Neural progenitor cell (in vitro differentiated cells): Measurements from ENCODE around the gene JADE3. TPM values are rescaled to one million over a fixed set of nuclear protein-coding genes. Genes with fewer than 3 reads are reported as not detected.

Source experiments
- DNase-seq: peaks from one replicate; pipeline ENCODE4 v3.0.0-alpha.2; 2016; ENCODE audit warnings: low spot score
- H2AFZ ChIP-seq: fragments of 200-600 bp; sonication (generic); replicated peaks from 2 replicates; pipeline ENCODE4 v1.6.1; 2016; ENCODE audit warnings: antibody characterized with exemption
- H3F3A ChIP-seq: fragments of 200-600 bp; sonication (generic); 2 replicates; pipeline ENCODE4 v1.6.1; 2016; ENCODE audit warnings: antibody characterized with exemption, low read depth
- H3K27ac ChIP-seq: fragments of 200-600 bp; sonication (generic); 2 replicates; pipeline ENCODE4 v1.5.1; 2016; ENCODE audit warnings: mild to moderate bottlenecking
- H3K27me3 ChIP-seq: fragments of 200-600 bp; sonication (generic); 2 replicates; pipeline ENCODE4 v1.6.1; 2016; ENCODE audit warnings: mild to moderate bottlenecking, moderate library complexity
- H3K36me3 ChIP-seq: fragments of 200-600 bp; sonication (generic); 2 replicates; pipeline ENCODE4 v1.5.1; 2016
- H3K4me1 ChIP-seq: fragments of 200-600 bp; sonication (generic); 2 replicates; pipeline ENCODE4 v1.6.1; 2016; ENCODE audit warnings: mixed run types
- H3K4me2 ChIP-seq: fragments of 200-600 bp; sonication (generic); 2 replicates; pipeline ENCODE4 v1.6.1; 2016
- H3K4me3 ChIP-seq: fragments of 200-600 bp; sonication (generic); 2 replicates; pipeline ENCODE4 v1.5.1; 2016
- H3K79me2 ChIP-seq: fragments of 200-600 bp; sonication (generic); 2 replicates; pipeline ENCODE4 v1.6.1; 2016; ENCODE audit warnings: low read depth
- H3K9ac ChIP-seq: fragments of 200-600 bp; sonication (generic); 2 replicates; pipeline ENCODE4 v1.6.1; 2016
- H3K9me3 ChIP-seq: fragments of 200-600 bp; sonication (generic); 2 replicates; pipeline ENCODE4 v1.5.1; 2016; ENCODE audit warnings: low read depth
- H4K20me1 ChIP-seq: fragments of 200-600 bp; sonication (generic); 2 replicates; pipeline ENCODE4 v1.6.1; 2016; ENCODE audit warnings: low read depth
- H3K27ac Mint-ChIP-seq: 3 replicates; pipeline ENCODE4 v1.8.0; 2021; ENCODE audit warnings: mixed read lengths
- H3K27me3 Mint-ChIP-seq: 2 replicates; pipeline ENCODE4 v1.8.0; 2022; ENCODE audit warnings: low read depth, mild to moderate bottlenecking, inconsistent platforms, moderate library complexity, mixed read lengths; ENCODE audit not compliant: insufficient read depth
- H3K36me3 Mint-ChIP-seq: 3 replicates; pipeline ENCODE4 v1.8.0; 2021; ENCODE audit warnings: mixed read lengths
- H3K4me1 Mint-ChIP-seq: 3 replicates; pipeline ENCODE4 v1.8.0; 2021; ENCODE audit warnings: mixed read lengths
- H3K4me3 Mint-ChIP-seq: 3 replicates; pipeline ENCODE4 v1.8.0; 2021; ENCODE audit warnings: mild to moderate bottlenecking, moderate library complexity, mixed read lengths
- H3K9me3 Mint-ChIP-seq: 3 replicates; pipeline ENCODE4 v1.8.0; 2020; ENCODE audit warnings: mixed read lengths
- CTCF ChIP-seq: fragments of 200-600 bp; sonication (generic); IDR thresholded peaks from 2 replicates; pipeline ENCODE4 v1.5.1; 2017; ENCODE audit warnings: antibody characterized with exemption, mild to moderate bottlenecking
- EZH2 ChIP-seq: fragments of 200-600 bp; sonication (generic); IDR thresholded peaks from 2 replicates; pipeline ENCODE4 v1.6.1; 2017; ENCODE audit warnings: antibody characterized with exemption, mild to moderate bottlenecking, moderate library complexity
- EZH2phosphoT487 ChIP-seq: fragments of 200-600 bp; sonication (generic); IDR thresholded peaks from 2 replicates; pipeline ENCODE4 v1.6.1; 2017; ENCODE audit warnings: antibody characterized with exemption
- total RNA-seq: library from RNA; depleted of rRNA; stranded (reverse); fragments of >200 nt; gene quantifications from 2 replicates; pipeline ENCODE4 v1.2.3, GENCODE V29; 2015; ENCODE audit warnings: low replicate concordance

The JADE3 gene
- total RNA-seq, 1 donor from 2014 or later, result 28.1 TPM

- Histone ChIP-seq H3K4me2 (no peak overlapping the region), H3K79me2 (peaks cover 96% of the 10 kb centered on the region), H2AFZ (no peak overlapping the region), H3K27me3 (no peaks in the 10 kb centered on the region), H3F3A (no peaks in the 10 kb centered on the region), H3K4me3 (no peak overlapping the region), H3K36me3 (no peaks in the 10 kb centered on the region), H3K4me1 (peaks cover 6% of the 10 kb centered on the region), H3K9ac (no peak overlapping the region), H4K20me1 (peaks cover 50% of the 10 kb centered on the region), H3K9me3 (no peaks in the 10 kb centered on the region), H3K27ac (no peak overlapping the region)
- TF ChIP-seq CTCF (no peak), EZH2 (no peak), EZH2phosphoT487 (no peak)
- H3K4me3 Mint-ChIP-seq, result no peak overlapping the region
- H3K9me3 Mint-ChIP-seq, result no peaks in the 10 kb centered on the region
- peaks cover 21% of the 10 kb centered on the region for H3K4me1 Mint-ChIP-seq
- H3K27ac Mint-ChIP-seq, result no peak overlapping the region
- H3K27me3 Mint-ChIP-seq, result no peaks in the 10 kb centered on the region
- no peak for DNase-seq
- no peaks in the 10 kb centered on the region for H3K36me3 Mint-ChIP-seq
These were observed 47.9 kb downstream of the JADE3 start for GRCh38 chrX:46959985-46960700.

- no peak overlapping the region for H3K27ac ChIP-seq
- no peak for DNase-seq
- H3K4me2 ChIP-seq, result no peak overlapping the region
- no peak overlapping the region for H2AFZ ChIP-seq
- no peaks in the 10 kb centered on the region for H3K36me3 ChIP-seq
- H3K4me3 Mint-ChIP-seq, result no peak overlapping the region
- no peaks in the 10 kb centered on the region for H3K27me3 ChIP-seq
- H3K27ac Mint-ChIP-seq, result no peak overlapping the region
- H3K4me1 ChIP-seq, result peaks cover 6% of the 10 kb centered on the region
- no peaks in the 10 kb centered on the region for H3K9me3 ChIP-seq
- no peak overlapping the region for H3K4me3 ChIP-seq
- H3K36me3 Mint-ChIP-seq, result no peaks in the 10 kb centered on the region
- H3K9ac ChIP-seq, result no peak overlapping the region
- H3K27me3 Mint-ChIP-seq, result no peaks in the 10 kb centered on the region
- H3F3A ChIP-seq, result no peaks in the 10 kb centered on the region
- no peak for TF ChIP-seq EZH2
- no peak for TF ChIP-seq EZH2phosphoT487
- no peak for TF ChIP-seq CTCF
- peaks cover 21% of the 10 kb centered on the region for H3K4me1 Mint-ChIP-seq
- H4K20me1 ChIP-seq, result peaks cover 41% of the 10 kb centered on the region
- H3K9me3 Mint-ChIP-seq, result no peaks in the 10 kb centered on the region
- peaks cover 94% of the 10 kb centered on the region for H3K79me2 ChIP-seq
These were observed 48.9 kb downstream of the JADE3 start for GRCh38 chrX:46961097-46961496.

- Histone ChIP-seq H3K79me2 (peaks cover 89% of the 10 kb centered on the region), H3K4me2 (no peak overlapping the region), H3K9me3 (no peaks in the 10 kb centered on the region), H3K27ac (no peak overlapping the region), H3K36me3 (no peaks in the 10 kb centered on the region), H4K20me1 (peaks cover 40% of the 10 kb centered on the region), H3K4me1 (peaks cover 6% of the 10 kb centered on the region), H3F3A (no peaks in the 10 kb centered on the region), H3K9ac (no peak overlapping the region), H3K27me3 (no peaks in the 10 kb centered on the region), H2AFZ (no peak overlapping the region), H3K4me3 (no peak overlapping the region)
- no peak for TF ChIP-seq EZH2
- no peak for TF ChIP-seq CTCF
- TF ChIP-seq EZH2phosphoT487, result no peak
- peak; percentile 29 for DNase-seq
- Mint-ChIP-seq H3K4me3 (no peak overlapping the region), H3K4me1 (peaks cover 21% of the 10 kb centered on the region), H3K36me3 (no peaks in the 10 kb centered on the region), H3K27ac (no peak overlapping the region), H3K9me3 (no peaks in the 10 kb centered on the region), H3K27me3 (no peaks in the 10 kb centered on the region)
These were observed 49.5 kb downstream of the JADE3 start for GRCh38 chrX:46961574-46962283.
